GM21576 (cell line): ENCODE results near the gene DNMT3A.
"Not testable (repeated sequence)": the region's sequence is repeated elsewhere in the genome, so short reads cannot be mapped to it uniquely, and the experiment has no call there.

Experiments
- ATAC-seq: cut with Tn5 transposase; IDR thresholded peaks from one replicate; pipeline ENCODE4 v1.9.1; 2021; ENCODE audit warnings: mild to moderate bottlenecking, moderate library complexity; ENCODE audit not compliant: unreplicated experiment

The DNMT3A gene

GRCh38 chr2:25286723-25287483 lies 54.8 kb downstream of the DNMT3A start:
- ATAC-seq, result no peak

GRCh38 chr2:25286025-25286400 lies 55.7 kb downstream of the DNMT3A start:
- peak; percentile 76 for ATAC-seq

GRCh38 chr2:25285265-25286024 lies 56.3 kb downstream of the DNMT3A start:
- no peak for ATAC-seq

GRCh38 chr2:25284756-25285155 lies 57.0 kb downstream of the DNMT3A start:
- no peak for ATAC-seq

- ATAC-seq, result no peak
Observed at GRCh38 chr2:25283921-25284320, 57.8 kb downstream of the DNMT3A start.

GRCh38 chr2:25281941-25282340 lies 59.8 kb downstream of the DNMT3A start:
- no peak for ATAC-seq

- no peak for ATAC-seq
Observed at GRCh38 chr2:25281522-25281921, 60.2 kb downstream of the DNMT3A start.

GRCh38 chr2:25280051-25280687 lies 61.6 kb downstream of the DNMT3A start:
- no peak for ATAC-seq

- ATAC-seq, result peak; percentile 77
Observed at GRCh38 chr2:25279091-25279651, 62.6 kb downstream of the DNMT3A start.

GRCh38 chr2:25276569-25277465 lies 64.9 kb downstream of the DNMT3A start:
- ATAC-seq, result no peak

- ATAC-seq, result no peak
Observed at GRCh38 chr2:25275575-25275965, 66.2 kb downstream of the DNMT3A start.

- no peak for ATAC-seq
Observed at GRCh38 chr2:25274868-25275574, 66.7 kb downstream of the DNMT3A start.

- no peak for ATAC-seq
Observed at GRCh38 chr2:25273985-25274535, 67.7 kb downstream of the DNMT3A start.

GRCh38 chr2:25272705-25273104 lies 69.0 kb downstream of the DNMT3A start:
- ATAC-seq, result not testable (repeated sequence)

GRCh38 chr2:25270061-25270460 lies 71.7 kb downstream of the DNMT3A start:
- no peak for ATAC-seq

- ATAC-seq, result no peak
Observed at GRCh38 chr2:25269233-25269632, 72.5 kb downstream of the DNMT3A start.

GRCh38 chr2:25268139-25268538 lies 73.6 kb downstream of the DNMT3A start:
- no peak for ATAC-seq

- ATAC-seq, result no peak
Observed at GRCh38 chr2:25266399-25266798, 75.3 kb downstream of the DNMT3A start.

- ATAC-seq, result no peak
Observed at GRCh38 chr2:25265802-25266201, 75.9 kb downstream of the DNMT3A start.

GRCh38 chr2:25265001-25265400 lies 76.7 kb downstream of the DNMT3A start:
- no peak for ATAC-seq
